Glomerular endothelial cell (primary cell): Measurements from ENCODE around the gene C2orf74. TPM values are rescaled to one million over a fixed set of nuclear protein-coding genes. Genes with fewer than 3 reads are reported as not detected.
A peak's percentile ranks its signal among the peaks of the same experiment; 100 is the strongest.
"Not testable (repeated sequence)": the region's sequence is repeated elsewhere in the genome, so short reads cannot be mapped to it uniquely, and the experiment has no call there.

Experiments used
- DNase-seq: peaks from one replicate; pipeline ENCODE4 v3.0.0-alpha.2; 2011; ENCODE audit warnings: low read depth, low spot score; ENCODE audit errors: extremely low read depth
- total RNA-seq: library from RNA; depleted of rRNA; stranded (reverse); fragments of >200 nt; gene quantifications from 2 replicates; pipeline ENCODE4 v1.2.3, GENCODE V29; 2015

The C2orf74 gene
- total RNA-seq: 8.3 and 15.3 TPM in 2 replicates

DNA sequence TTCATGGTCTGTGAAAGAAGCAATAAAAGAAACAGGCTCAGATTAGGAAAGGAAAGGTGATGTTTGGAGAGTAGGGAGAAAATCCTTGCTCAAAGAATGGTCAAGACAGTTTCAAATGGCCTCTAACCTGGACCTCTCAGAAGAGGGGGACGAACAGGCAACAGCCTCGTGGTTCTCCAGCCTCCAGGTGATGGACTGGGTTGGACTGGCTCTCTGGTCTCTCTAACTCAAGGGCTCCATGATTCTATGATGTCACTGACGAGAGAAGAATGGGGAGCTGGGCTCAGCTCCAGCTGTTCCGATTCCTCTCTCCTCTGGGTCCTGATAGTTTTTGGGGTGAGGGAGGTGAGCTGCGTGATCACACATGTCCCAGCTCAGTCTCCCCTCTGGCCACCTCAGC, at the start of gene C2orf74:
TSS of gene C2orf74 (plus strand) at position 301 of the 400 bp plus-strand sequence. CDS start 327 bp downstream, outside the sequence.
- DNase-seq: no peak

DNA sequence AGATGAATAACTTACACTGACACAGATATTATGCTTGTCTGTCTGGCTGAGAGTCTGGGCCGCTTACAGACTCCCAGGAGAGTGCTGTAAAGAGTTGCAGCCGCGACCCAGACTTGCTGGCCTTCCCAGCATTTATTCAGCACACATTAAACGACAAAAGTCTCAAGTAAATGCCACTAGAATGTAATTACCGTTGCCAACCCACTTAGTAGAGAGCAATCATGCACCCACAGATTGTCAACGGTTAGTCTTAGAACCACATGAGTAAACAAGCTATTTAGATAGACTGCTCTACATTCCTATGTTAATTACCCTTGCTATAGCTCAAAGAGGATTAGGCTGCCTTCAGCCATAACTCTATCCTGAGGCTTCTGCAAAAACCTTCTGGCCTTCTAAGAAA, 47.8 kb upstream of the C2orf74 start:
- no peak for DNase-seq

DNA sequence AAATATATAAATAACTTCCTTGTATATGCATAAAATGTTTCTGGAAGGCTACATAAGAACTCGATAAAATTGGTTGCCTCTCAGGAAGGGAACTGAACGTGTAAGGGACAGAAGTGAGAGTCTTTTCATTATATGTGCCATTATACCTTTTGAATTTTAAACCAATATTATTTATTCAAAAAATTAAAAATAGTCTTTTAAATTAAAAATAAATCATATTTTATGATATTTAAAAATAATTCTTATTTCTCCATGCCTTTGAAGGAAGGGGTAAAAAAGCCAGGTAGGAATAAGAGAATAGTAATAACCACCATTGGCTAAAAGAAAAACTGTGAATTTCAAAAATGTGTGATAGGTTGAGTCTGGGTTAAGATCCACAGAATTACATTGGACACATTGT, 45.7 kb upstream of the C2orf74 start:
- DNase-seq: no peak

DNA sequence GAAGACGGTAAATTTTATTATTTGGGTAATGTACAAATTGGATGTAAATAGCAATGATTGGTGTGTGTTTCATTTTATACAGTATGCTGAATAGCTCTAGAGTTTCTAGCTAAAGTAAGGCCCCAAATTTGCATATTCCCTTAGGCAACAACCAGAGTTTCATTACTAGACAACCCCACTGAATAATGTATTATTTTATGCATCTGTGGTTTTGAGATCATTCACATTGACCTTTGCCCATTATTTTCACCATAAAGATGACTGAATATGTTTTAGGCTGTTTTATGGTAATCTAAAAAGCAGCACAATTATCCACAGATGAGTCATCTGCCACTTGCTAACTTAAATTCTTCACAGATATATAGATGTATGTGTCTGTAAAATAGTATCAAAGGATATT, 44.5 kb upstream of the C2orf74 start:
- DNase-seq: no peak

DNA sequence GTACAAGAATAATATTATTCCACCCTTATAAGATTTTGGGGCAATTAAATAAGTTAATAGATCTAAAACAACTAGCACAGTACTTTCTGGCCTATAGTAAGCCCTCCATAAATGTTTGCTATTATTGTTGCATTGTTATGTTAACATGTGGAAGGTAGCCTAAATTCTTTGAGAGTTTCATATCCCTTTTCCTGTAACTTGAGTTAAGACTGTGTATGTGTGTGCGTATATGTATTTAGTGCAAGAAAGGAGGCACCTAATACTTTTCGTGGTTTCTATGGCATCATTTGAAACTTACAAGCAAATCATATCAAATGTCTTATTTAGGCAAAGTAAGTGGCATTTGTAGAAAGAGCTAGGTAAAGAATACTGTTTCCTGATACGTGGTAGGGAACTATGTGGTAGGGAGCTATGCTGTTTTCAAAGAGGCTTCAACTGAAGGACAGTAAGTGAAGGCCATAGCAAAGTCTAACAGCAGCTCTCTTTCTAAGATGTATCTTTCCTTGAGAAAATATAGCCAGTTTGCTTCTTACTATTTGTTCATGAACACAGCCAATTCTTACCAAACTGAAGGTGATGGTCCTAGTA, 36.8 kb upstream of the C2orf74 start:
- DNase-seq: no peak

DNA sequence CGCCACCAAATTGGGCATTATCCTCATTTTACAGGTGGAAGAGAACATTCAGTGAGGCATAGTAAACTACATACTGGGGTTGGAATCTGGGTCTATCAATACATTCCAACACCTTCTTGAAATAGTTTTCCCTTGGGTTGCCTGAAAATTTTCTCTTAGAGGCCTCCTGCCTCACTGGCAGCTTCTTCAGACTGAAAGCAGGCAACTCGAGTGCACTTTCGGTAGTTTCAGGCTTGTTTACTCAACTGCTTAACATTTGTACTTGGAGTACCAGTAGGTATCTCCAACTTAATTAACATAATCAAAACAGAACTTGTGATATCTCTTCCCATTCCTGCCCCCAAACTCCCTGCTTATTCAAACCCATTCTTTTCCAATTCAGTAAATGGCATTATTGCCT, 36.2 kb upstream of the C2orf74 start:
- no peak for DNase-seq

DNA sequence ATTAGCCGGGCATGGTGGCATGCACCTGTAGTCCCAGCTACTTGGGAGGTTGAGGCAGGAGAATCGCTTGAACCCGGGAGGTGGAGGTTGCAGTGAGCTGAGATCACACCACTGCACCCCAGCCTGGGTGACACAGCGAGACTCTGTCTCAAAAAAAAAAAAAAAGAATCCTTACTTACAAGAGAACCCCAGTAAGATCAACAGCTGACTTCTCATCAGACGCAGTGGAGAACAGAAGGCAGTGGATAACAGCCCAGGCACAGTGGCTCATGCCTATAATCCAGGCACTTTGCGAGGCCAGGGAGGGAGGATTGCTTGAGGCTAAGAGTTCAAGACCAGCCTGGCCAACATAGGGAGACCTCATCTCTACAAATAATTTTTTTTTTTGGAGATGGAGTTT, 33.9 kb upstream of the C2orf74 start:
- DNase-seq: not testable (repeated sequence)

DNA sequence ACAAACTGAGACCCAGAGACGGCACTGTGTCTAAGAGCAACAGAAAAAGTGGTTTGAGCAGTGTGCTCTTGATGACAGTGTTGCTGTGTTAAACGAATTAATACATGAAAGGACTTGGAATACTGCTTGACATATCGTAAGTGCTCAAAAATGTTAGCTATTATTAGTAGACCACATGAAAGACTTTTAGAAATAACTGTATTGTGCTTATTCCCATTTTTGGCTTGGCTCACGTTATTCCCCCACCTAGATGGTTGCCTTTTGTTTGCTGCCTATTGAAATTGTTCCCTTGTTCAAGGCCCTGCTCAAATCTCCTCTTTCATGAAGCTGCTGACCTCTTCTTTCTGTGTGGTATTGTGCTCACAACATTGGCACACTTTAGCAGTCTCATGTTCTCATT, 27.8 kb upstream of the C2orf74 start:
- DNase-seq: no peak

DNA sequence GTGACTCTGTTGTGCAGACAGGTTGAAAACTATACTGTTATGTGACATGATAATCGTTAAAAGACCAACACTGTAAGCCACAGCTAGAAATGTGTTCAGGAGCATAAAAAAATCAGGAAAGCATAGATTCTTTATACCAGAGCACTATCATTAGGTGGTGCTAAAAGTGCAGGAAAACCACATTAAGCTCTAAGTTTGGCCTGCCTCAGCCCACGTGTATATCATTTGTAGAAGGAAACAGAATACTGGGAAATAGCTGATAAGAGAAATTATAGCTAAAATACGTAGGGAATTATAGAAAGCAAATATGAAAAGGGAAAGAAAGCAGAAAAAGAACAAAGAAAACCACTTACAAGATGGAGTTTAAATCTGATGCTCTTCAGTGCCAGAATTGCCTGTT, 26.5 kb upstream of the C2orf74 start:
- no peak for DNase-seq

DNA sequence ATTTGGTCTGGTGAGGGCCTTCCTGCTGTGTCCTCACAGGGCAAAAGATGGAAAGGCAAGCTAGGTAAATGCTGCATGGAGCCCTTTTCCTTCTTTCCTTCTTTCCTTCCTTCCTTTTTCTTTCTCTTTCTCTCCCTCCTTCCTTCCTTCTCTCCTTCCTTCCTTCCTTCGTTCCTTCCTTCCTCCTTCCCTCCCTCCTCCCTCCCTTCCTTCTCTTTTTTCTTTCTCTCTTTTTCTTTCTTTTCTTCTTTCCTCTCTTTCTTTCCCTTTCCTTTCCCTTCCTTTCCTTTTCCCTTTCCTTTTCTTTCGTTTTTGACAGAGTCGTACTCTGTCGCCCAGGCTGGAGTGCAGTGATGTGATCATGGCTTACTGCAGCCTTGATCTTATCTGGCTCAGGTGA, 23.1 kb upstream of the C2orf74 start:
- no peak for DNase-seq

DNA sequence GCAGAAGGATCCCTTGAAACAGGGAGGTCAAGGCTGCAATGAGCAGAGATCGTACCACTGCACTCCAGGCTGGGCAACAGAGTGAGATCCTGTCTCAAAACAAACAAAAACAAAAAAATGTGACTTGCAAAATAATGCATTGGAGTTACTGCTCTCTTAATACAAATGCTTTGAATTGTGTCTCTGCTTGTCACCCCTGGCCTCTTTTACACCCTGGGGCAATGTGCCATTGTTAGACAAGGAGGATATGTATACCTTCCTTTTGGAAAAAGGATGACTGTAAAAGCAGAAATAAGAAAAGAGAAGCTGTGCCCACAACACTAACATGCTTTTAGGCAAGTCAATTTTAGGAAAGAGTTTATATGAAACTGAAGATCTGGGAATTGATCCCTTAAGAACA, 20.8 kb upstream of the C2orf74 start:
- no peak for DNase-seq

DNA sequence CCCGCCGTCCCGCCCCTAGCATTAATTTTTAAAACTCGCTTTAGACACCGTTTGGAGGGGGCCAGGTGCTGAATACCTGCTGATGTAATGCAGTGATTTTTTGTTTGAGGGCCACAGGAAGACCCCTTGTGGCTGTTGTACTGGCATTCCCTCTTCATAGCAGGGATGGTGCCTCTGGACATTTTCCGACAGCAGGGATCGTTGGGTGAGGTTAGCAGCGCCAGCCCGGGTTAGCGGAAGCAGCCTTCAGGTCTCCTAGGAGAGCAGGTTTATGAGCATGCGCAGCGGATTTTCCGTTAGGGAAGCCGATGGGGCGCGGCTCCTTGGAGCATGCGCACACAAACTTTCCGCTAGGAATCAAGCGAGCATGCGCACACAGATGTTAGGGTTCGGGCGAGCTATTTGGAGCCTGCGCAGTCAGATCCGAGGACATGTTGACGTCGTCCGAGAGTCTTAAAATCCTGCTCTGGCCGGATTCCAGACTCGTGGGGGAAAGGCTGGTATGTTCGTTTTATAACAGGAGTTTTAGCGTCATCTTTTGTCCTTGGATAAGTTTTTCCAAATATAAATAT, 17.2 kb upstream of the C2orf74 start:
- peak; percentile 93 for DNase-seq

DNA sequence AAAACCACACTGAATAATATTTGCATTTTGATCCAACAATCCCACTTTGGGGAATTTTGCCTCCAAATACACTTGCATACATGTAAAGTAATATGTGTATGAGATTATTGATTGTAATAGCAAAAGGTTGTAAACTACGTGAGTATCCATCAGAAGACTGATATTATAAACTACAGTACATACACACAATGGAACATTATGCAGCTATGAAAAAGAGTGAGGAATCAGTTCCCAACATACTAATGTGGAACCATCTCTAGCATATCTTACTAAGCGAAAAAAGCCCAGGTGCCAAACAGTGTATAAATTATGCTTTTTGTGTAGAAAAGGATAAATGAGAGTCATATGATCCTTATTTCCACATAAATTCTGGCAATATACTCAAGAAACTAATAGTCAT, 16.0 kb upstream of the C2orf74 start:
- DNase-seq: no peak

DNA sequence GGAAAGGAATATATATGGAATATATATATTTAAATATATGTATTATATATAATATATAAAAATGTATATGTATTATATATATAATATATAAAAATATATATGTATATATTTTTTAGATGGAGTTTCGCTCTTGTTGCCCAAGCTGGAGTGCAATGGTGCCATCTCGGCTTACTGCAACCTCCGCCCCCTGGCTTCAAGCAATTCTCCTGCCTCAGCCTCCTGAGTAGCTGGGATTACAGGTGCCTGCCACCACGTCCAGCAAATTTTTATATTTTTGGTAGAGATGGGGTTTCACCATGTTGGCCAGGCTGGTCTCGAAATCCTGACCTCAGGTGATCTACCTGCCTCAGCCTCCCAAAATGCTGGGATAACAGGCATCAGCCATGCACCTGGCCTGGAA, 13.9 kb upstream of the C2orf74 start:
- not testable (repeated sequence) for DNase-seq

DNA sequence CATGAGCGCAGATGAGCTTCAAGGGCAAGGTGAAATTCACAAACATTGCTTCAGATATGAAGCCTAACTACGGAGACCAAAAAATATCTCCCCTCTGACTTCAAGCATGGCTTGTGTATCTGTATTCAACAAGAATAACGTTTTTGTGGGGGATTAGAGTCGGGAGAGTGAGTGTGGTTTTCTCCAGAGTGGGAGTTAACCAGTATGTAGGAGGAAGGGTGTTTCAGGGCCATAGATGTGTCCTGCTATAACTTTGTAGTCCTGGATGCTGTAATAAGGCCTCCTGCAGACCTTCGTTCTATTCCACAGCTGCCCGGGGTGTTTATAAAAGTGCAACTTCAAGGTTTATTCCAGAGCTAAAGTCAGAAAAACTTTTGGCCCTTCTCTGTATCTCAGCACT, 12.9 kb upstream of the C2orf74 start:
- no peak for DNase-seq

DNA sequence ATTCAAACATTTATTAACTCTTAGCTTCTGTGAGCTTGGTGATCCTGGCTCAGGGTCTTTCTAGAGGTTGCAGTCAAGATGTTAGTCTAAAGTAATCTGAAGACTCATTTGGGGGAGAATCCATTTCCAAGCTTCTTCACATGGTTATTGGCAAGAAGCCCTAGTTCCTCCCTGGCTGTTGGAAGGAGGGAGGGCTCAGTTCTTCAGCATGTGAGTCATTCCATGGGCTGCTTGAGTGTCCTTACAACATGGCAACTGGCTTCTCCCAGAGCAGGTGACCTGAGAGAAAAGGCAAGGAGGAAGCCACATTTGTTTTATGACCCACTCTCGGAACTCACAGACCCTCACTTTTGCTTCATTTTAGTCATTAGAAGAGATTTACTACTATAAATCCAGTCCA, 10.6 kb upstream of the C2orf74 start:
- no peak for DNase-seq

DNA sequence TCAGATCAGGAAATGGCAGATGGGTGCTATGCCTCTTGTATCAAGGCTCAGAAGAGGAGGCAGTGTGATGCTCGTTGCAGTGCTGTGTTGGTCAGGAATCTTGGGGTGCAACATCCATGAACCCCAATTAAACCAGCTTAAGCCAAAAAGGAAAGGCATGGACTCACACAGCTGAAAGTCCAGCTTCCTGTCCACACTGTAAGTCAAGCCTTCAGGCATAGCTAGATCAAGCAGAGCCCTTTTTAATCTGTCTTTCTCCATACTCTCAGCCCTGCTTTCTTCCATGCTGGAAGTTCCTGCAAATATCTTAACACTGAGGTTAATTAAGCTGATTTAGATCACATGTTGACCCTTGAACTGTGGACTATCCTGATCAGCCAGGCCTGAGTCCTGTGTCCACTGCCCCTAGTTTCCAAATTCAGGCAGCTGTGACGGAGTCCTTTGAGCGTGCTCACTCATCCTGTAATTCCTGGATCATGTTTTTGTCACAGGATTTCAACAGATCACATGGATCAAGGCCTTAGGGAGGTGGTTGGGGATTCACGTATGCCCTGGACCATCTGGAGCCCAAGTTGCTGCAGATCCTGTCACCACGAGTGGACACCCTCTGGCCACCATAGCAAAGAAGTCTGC, 4.5 kb upstream of the C2orf74 start:
- DNase-seq: no peak

DNA sequence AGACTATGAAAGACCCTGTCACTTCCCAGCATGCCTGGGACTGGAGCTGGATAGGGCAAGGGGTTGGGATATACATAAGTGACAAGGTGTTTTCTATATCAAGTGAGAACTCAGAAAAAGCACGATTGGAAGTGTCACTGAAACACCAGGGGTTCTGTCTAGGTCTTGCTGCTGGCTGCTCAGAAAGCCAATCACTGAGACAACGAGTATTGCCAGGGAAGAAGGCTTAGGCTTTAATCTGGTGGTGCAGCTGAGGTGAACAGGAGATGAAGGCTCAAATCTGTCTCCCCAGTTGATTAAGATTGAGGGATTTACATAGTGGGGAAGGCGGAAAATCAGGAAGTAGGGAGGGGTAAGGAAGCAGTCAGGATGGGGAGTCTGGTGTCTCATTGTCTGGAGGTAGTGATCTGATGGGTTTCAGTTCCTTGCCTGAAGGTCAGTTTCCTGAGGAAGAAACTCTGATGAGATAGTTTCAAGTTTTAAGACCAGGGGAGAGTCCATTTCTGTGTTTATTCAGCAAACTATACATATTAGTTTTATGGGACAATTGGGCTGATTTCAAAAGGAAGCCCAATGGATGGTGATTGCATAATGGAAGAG, 3.5 kb upstream of the C2orf74 start:
- DNase-seq: no peak

DNA sequence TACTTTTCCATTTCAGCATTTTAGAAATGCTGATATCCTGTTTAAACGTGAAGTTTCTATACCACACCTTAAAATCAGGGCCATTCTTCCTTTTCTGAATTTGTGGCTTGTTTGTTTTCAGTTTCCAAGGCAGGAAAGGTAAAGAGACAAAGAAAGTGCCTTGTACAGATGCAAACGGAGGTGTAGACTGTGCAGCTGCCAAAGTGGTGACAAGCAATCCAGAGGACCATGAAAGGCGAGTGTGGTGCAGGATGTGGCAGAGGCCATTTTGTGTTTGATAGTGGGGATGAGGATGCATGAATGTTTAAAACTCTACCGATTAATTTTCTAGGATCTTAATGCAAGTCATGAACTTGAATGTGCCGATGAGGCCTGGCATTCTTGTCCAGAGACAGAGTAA, 733 bp downstream of the C2orf74 start:
- DNase-seq: no peak

DNA sequence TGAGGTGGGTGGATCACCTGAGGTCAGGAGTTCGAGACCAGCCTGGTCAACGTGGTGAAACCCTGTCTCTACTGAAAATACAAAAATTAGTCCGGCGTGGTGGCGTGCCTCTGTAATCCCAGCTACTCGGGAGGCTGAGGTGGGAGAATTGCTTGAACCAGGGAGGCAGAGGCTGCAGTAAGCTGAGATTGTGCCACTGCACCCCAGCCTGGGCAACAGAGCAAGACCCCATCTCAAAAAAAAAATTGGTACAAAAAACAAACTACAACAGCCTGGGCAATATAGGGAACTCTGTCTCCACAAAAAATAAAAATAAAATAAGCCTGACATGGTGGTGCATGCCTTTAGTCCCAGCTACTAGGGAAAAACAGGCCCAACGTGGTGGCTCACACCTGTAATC, 3.1 kb downstream of the C2orf74 start:
- not testable (repeated sequence) for DNase-seq

DNA sequence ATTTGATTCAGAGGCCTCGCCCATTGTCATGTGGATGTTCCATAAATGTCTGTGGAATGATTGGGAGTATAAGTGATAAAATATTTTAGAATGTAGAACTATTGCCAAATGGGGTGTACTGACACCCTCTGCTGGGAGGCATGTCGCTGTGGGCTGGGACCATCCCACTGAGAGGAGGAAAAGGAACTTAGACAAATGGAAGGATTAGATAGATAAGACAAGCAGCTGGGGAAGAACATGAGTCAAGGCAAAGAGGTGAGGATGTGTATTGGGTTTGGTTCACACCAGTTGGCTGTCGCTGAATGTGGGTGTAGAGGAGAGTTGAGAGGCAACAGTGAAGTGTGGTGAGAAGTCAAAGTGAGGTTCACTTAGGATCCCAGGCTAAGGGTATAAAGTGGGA, 4.0 kb downstream of the C2orf74 start:
- DNase-seq: no peak

DNA sequence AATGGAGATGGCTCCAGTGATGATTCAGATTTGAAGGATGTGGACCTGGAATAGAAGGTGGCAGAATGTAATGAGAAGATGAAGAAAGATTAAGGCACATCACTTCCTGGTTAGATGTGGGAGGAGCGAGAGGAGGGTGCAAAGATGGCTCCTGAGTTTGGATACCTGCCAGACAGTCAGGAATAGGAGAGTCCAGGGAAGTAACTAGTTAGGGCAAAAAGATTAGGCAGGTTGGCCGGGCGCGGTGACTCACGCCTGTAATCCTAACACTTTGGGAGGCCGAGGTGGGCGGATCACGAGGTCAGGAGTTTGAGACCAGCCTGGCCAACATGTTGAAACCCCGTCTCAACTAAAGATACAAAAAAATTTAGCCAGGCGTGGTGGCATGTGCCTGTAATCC, 5.6 kb downstream of the C2orf74 start:
- no peak for DNase-seq
